Gastrocnemius medialis (tissue), 4 donors: ENCODE measurements around the gene WDR7. TPM values are rescaled to one million over a fixed set of nuclear protein-coding genes. Genes with fewer than 3 reads are reported as not detected.

Experiments used
- ATAC-seq, 2 donors: fragments of 150-250 bp; one replicate each; pipeline ENCODE4 v1.9.1; 2016
- DNase-seq, 2 donors: peaks; one replicate each; pipeline ENCODE4 v3.0.0-alpha.2; 2019
- H3K27ac ChIP-seq, 4 donors: fragments of 200-600 bp; sonication (generic); 1 replicate in 1 of 4; 2 replicates in 3 of 4; pipeline ENCODE4 v1.5.1; 2016 to 2018; ENCODE audit warnings: mild to moderate bottlenecking in 2 of 4, moderate library complexity in 1 of 4
- H3K27me3 ChIP-seq, 3 donors: fragments of 200-600 bp; sonication (generic) in 2 of 3; 1 replicate in 1 of 3; 2 replicates in 2 of 3; pipeline versions ENCODE4 v1.5.1 to v1.6.0; 2016 to 2019; ENCODE audit warnings: mild to moderate bottlenecking in 1 of 3, moderate library complexity in 1 of 3
- H3K36me3 ChIP-seq, 2 donors: fragments of 200-600 bp; sonication (generic) in 1 of 2; one replicate each; pipeline ENCODE4 v1.5.1; 2017 to 2018
- H3K4me1 ChIP-seq, 2 donors: fragments of 200-600 bp; sonication (generic) in 1 of 2; one replicate each; pipeline ENCODE4 v1.5.1; 2016 to 2017; ENCODE audit warnings: mild to moderate bottlenecking in 2 of 2
- H3K4me3 ChIP-seq, 4 donors: fragments of 200-600 bp; sonication (generic) in 3 of 4; 1 replicate in 1 of 4; 2 replicates in 3 of 4; pipeline ENCODE4 v1.5.1; 2016 to 2019; ENCODE audit warnings: mild to moderate bottlenecking in 2 of 4
- H3K9me3 ChIP-seq, 3 donors: fragments of 200-600 bp; sonication (generic) in 2 of 3; 1 replicate in 1 of 3; 2 replicates in 2 of 3; pipeline ENCODE4 v1.5.1; 2016 to 2019
- CTCF ChIP-seq, 5 experiments: fragments of 450-650 bp in 3 of 5; fragments of 200-600 bp in 2 of 5; sonication (generic) in 2 of 5; IDR thresholded peaks in 4 of 5; conservative IDR thresholded peaks in 1 of 5; 1 replicate in 4 of 5; 2 replicates in 1 of 5; pipeline ENCODE4 v1.5.1; 2016 to 2019; ENCODE audit warnings: antibody characterized with exemption in 5 of 5, mild to moderate bottlenecking in 3 of 5, moderate library complexity in 3 of 5
- POLR2A ChIP-seq, 2 donors: fragments of 450-650 bp; IDR thresholded peaks; one replicate each; pipeline ENCODE4 v1.6.1; 2017; ENCODE audit warnings: antibody characterized with exemption in 2 of 2, mild to moderate bottlenecking in 2 of 2, moderate library complexity in 2 of 2
- in situ Hi-C, 4 donors: fragments of 200-750 bp; cut with MboI; loops; one replicate each; pipeline versions ENCODE4 v1.15.0 to v1.8.0; 2017; ENCODE audit warnings: low sequenced_read_pairs in 4 of 4
- intact Hi-C: fragments of 100-400 bp; cut with DNase I; formaldehyde crosslinking; loops from one replicate; pipeline ENCODE4 v1.15.1; 2023; ENCODE audit warnings: low total_unique reads
- total RNA-seq, 4 donors: library from RNA; depleted of rRNA; stranded (reverse); fragments of >200 nt; gene quantifications; one replicate each; pipeline versions ENCODE4 v1.1.0 to v1.2.3, GENCODE V29; 2016

The WDR7 gene
- total RNA-seq, 4 donors from 2014 or later = 20.5 to 24.2 (median 21.8) TPM

- ATAC-seq = no peak
- TF ChIP-seq CTCF (IDR thresholded peaks at IDR 0.05 in 4 of 5, conservative IDR thresholded peaks at IDR 0.05 in 1 of 5) (no peak), POLR2A (IDR thresholded peaks at IDR 0.05) (no peak)
- in situ Hi-C loops = no loop called here
- no peaks in the 10 kb centered on the region for H3K9me3 ChIP-seq
- no peak overlapping the region for H3K4me3 ChIP-seq
- H3K4me1 ChIP-seq = no peaks in the 10 kb centered on the region
- intact Hi-C loops = no loop called here
- no peaks in the 10 kb centered on the region for H3K27me3 ChIP-seq
- no peak overlapping the region for H3K27ac ChIP-seq
- DNase-seq = no peak
- no peaks in the 10 kb centered on the region for H3K36me3 ChIP-seq
These were observed 364.3 kb downstream of the WDR7 start for GRCh38 chr18:57015451-57015850.

- H3K4me1 ChIP-seq = no peaks in the 10 kb centered on the region
- ATAC-seq = no peak
- in situ Hi-C loops = no loop called here
- no peaks in the 10 kb centered on the region for H3K36me3 ChIP-seq
- no peaks in the 10 kb centered on the region for H3K9me3 ChIP-seq
- H3K4me3 ChIP-seq = no peak overlapping the region
- no peak for TF ChIP-seq CTCF (IDR thresholded peaks at IDR 0.05 in 4 of 5, conservative IDR thresholded peaks at IDR 0.05 in 1 of 5)
- no peak for TF ChIP-seq POLR2A (IDR thresholded peaks at IDR 0.05)
- intact Hi-C loops = no loop called here
- H3K27ac ChIP-seq = no peak overlapping the region
- DNase-seq = no peak
- H3K27me3 ChIP-seq = no peaks in the 10 kb centered on the region
These were observed 367.7 kb downstream of the WDR7 start for GRCh38 chr18:57018845-57019244.

- DNase-seq = no peak
- in situ Hi-C loops = no loop called here
- H3K27me3 ChIP-seq = no peaks in the 10 kb centered on the region
- H3K4me1 ChIP-seq = no peaks in the 10 kb centered on the region
- H3K9me3 ChIP-seq = no peaks in the 10 kb centered on the region
- intact Hi-C loops = no loop called here
- H3K4me3 ChIP-seq = no peak overlapping the region
- ATAC-seq = no peak
- peaks cover 0 to 11% of the 10 kb centered on the region in 2 donors for H3K36me3 ChIP-seq
- no peak overlapping the region for H3K27ac ChIP-seq
- TF ChIP-seq POLR2A (IDR thresholded peaks at IDR 0.05) = no peak
- TF ChIP-seq CTCF (IDR thresholded peaks at IDR 0.05 in 4 of 5, conservative IDR thresholded peaks at IDR 0.05 in 1 of 5) = no peak
These were observed 371.6 kb downstream of the WDR7 start for GRCh38 chr18:57022716-57023115.

- H3K27me3 ChIP-seq = no peaks in the 10 kb centered on the region
- H3K36me3 ChIP-seq = peaks cover 0 to 15% of the 10 kb centered on the region in 2 donors
- TF ChIP-seq POLR2A (IDR thresholded peaks at IDR 0.05) (no peak), CTCF (IDR thresholded peaks at IDR 0.05 in 4 of 5, conservative IDR thresholded peaks at IDR 0.05 in 1 of 5) (no peak)
- ATAC-seq = no peak
- in situ Hi-C loops = no loop called here
- no peak overlapping the region for H3K4me3 ChIP-seq
- DNase-seq = no peak
- intact Hi-C loops = no loop called here
- no peaks in the 10 kb centered on the region for H3K4me1 ChIP-seq
- H3K9me3 ChIP-seq = no peaks in the 10 kb centered on the region
- H3K27ac ChIP-seq = no peak overlapping the region
These were observed 372.2 kb downstream of the WDR7 start for GRCh38 chr18:57023275-57023882.

GRCh38 chr18:57025540-57025939 is 374.4 kb downstream of the WDR7 start:
- ATAC-seq (no peak), DNase-seq (no peak)
- Histone ChIP-seq H3K4me1 (no peaks in the 10 kb centered on the region), H3K27ac (no peak overlapping the region), H3K9me3 (no peaks in the 10 kb centered on the region), H3K27me3 (no peaks in the 10 kb centered on the region), H3K4me3 (no peak overlapping the region), H3K36me3 (peaks cover 0 to 27% of the 10 kb centered on the region in 2 donors)
- in situ Hi-C loops (no loop called here), intact Hi-C loops (no loop called here)
- TF ChIP-seq CTCF (IDR thresholded peaks at IDR 0.05 in 4 of 5, conservative IDR thresholded peaks at IDR 0.05 in 1 of 5) (no peak), POLR2A (IDR thresholded peaks at IDR 0.05) (no peak)
